Lower leg skin (tissue), 4 donors: ENCODE measurements around the gene FGGY. TPM values are rescaled to one million over a fixed set of nuclear protein-coding genes. Genes with fewer than 3 reads are reported as not detected.
A peak's percentile ranks its signal among the peaks of the same experiment; 100 is the strongest.

ENCODE experiments used
- DNase-seq, 2 donors: peaks; one replicate each; pipeline ENCODE4 v3.0.0-alpha.2; 2019; ENCODE audit warnings: low spot score in 2 of 2
- H3K4me3 ChIP-seq: fragments of 200-600 bp; sonication (generic); 2 replicates; pipeline ENCODE4 v1.5.1; 2017; ENCODE audit warnings: mild to moderate bottlenecking, low read depth; ENCODE audit not compliant: poor library complexity, severe bottlenecking
- POLR2A ChIP-seq, 2 donors: fragments of 450-650 bp; IDR thresholded peaks; one replicate each; pipeline ENCODE4 v1.6.1; 2016 to 2017; ENCODE audit warnings: antibody characterized with exemption in 2 of 2, mild to moderate bottlenecking in 1 of 2, moderate library complexity in 1 of 2
- WGBS, 2 donors: methylation state at CpG; one replicate each; pipeline ENCODE4 v1.1.5; 2018; 5-methylcytosine and 5-hydroxymethylcytosine counted together
- intact Hi-C: fragments of 100-400 bp; cut with DNase I; formaldehyde crosslinking; loops from one replicate; pipeline ENCODE4 v1.15.0; 2023; ENCODE audit warnings: low total_unique reads
- total RNA-seq, 4 donors: library from RNA; depleted of rRNA; stranded (reverse); fragments of >200 nt; gene quantifications; one replicate each; pipeline ENCODE4 v1.1.0, GENCODE V29; 2016
- TF ChIP-seq, protein P1 (sequence below), 3 donors: fragments of 450-650 bp; IDR thresholded peaks; one replicate each; pipeline ENCODE4 v1.5.1; 2016; ENCODE audit warnings: antibody characterized with exemption in 3 of 3, mild to moderate bottlenecking in 3 of 3, moderate library complexity in 2 of 3

FGGY gene
- total RNA-seq, 4 donors from 2014 or later: 10.0 to 29.5 (median 17.5) TPM

DNA sequence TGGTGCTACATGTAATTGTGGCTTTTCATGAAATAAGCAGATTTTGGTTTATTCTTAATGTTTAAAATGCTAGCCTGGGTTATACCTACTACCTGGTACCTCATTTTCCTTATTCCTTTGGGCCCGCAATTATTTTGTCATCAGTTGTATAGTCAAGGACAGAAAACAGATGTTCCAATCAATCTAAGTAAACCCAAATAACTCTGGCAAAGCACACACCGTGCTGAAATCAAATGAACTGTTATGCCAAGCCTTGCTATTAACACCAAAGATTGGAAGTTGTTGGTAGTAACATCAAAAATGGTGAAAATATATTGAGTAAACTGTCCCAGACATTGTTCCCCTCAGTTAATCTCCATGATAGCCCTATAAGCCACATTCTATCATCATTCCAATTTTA lies 248.9 kb downstream of the FGGY start:
- H3K4me3 ChIP-seq: no peak overlapping the region
- no peak for DNase-seq
- TF ChIP-seq POLR2A (IDR thresholded peaks at IDR 0.05): no peak
- TF ChIP-seq, protein P1, sequence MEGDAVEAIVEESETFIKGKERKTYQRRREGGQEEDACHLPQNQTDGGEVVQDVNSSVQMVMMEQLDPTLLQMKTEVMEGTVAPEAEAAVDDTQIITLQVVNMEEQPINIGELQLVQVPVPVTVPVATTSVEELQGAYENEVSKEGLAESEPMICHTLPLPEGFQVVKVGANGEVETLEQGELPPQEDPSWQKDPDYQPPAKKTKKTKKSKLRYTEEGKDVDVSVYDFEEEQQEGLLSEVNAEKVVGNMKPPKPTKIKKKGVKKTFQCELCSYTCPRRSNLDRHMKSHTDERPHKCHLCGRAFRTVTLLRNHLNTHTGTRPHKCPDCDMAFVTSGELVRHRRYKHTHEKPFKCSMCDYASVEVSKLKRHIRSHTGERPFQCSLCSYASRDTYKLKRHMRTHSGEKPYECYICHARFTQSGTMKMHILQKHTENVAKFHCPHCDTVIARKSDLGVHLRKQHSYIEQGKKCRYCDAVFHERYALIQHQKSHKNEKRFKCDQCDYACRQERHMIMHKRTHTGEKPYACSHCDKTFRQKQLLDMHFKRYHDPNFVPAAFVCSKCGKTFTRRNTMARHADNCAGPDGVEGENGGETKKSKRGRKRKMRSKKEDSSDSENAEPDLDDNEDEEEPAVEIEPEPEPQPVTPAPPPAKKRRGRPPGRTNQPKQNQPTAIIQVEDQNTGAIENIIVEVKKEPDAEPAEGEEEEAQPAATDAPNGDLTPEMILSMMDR (IDR thresholded peaks at IDR 0.05): no peak
- WGBS, 2 donors: 81 to 90% methylated on average over 2 of the region's 2 CpGs
- intact Hi-C loops: no loop called here

DNA sequence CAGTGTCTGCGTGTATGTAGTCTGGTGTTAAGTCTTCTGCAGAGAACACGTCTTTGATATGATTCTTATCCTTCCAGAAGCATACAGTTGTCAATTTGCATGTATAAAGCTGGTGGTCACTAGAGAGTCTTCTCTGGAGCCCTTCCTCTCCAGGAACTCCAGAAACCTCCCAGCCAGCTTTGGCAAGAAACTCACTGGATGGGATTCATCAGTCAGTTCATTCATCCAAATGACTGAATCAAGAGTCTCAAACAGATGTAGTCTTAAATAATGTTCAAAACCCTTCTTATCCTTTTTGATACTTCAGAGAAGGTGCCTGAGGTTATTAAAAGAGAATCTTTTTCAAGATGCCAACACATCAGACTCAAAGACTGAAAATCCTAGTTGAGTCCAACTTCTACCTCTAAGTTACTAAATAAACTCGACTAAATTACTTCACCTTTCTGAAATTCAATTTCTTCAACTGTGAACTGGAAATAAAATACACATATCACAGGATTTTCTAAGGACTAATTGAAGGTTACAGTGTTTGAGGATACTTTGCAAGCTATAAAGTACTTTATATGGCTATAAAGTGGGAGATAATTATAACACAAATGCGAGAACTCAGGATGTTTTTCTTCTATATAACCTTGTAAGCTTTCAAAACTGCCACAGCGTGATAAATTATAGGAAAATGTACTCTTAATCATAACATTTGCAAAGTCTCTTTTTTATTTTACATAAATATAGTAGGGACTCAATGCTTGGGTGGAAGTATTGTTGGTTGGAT lies 252.4 kb downstream of the FGGY start:
- no peak overlapping the region for H3K4me3 ChIP-seq
- intact Hi-C loops: no loop called here
- no peak for DNase-seq
- TF ChIP-seq, protein P1 (IDR thresholded peaks at IDR 0.05): no peak
- TF ChIP-seq POLR2A (IDR thresholded peaks at IDR 0.05): no peak
- 88 to 90% methylated on average over 5 of the region's 5 CpGs for WGBS, 2 donors

DNA sequence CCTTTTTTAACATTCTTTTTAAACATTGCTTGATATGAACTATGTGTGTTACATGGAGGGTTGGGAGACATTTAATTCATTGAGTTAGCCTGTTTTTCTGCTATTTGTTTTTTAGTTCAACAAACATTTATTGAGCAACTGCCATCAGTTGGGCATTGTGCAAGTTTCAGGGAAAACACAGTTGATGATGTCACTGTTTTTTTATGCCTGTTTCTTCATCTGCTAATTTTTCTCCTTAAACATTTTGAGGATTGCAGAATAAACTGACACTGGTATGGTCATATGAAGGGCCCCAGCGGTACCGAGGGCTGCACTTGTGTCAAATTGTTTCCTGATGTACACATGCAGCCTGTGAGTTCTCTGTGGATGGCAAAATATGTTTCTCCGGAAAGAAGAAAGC lies 253.0 kb downstream of the FGGY start:
- DNase-seq: peak; percentile 62 to 88
- H3K4me3 ChIP-seq: no peak overlapping the region
- WGBS, 2 donors: 63 to 76% methylated on average over 3 of the region's 3 CpGs
- no peak for TF ChIP-seq POLR2A (IDR thresholded peaks at IDR 0.05)
- intact Hi-C loops: no loop called here

DNA sequence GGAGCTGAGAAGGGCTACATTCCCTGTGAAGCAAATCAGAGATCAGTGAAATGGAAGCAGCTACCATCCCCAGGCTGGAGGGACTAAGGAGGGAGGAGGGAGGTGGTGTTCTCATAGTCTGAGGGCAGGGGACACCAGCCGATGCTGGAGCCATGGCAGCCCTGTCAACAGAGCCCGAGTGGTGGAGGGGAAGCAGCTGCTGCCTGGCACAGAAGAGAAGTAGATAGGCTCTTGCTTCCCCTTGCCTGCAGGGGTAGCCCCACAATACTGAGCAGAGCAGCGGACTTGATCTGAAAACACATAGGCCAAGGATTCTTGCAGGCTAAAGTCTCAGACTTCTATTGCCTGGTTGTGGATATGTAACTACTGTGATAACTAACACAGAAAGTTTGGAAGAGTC lies 255.1 kb downstream of the FGGY start:
- intact Hi-C loops: no loop called here
- TF ChIP-seq, protein P1 (IDR thresholded peaks at IDR 0.05): no peak
- TF ChIP-seq POLR2A (IDR thresholded peaks at IDR 0.05): no peak
- no peak overlapping the region for H3K4me3 ChIP-seq
- DNase-seq: no peak
- 76 to 86% methylated on average over 3 of the region's 3 CpGs for WGBS, 2 donors

DNA sequence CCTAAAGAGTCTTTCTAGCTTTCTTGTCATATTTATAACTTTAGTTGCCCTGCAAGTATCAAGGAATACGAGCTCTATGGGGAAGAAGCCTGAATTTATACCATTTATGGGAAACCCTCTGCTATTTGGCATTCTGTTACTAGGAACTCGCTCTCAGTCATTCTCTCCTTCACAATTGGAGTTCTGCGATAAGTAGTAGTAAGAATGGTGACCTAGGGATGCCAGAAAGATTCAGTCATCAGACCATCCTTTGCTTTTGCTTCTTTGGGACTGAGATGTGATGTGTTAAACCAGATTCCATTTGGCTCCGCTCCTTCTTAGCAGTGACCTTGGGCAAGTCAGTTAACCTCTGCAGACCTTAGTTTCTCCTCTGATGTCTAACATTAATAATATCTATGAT lies 256.5 kb downstream of the FGGY start:
- no peak for DNase-seq
- TF ChIP-seq, protein P1 (IDR thresholded peaks at IDR 0.05): no peak
- no peak for TF ChIP-seq POLR2A (IDR thresholded peaks at IDR 0.05)
- intact Hi-C loops: no loop called here
- 90 to 94% methylated on average over 4 of the region's 4 CpGs for WGBS, 2 donors
- no peak overlapping the region for H3K4me3 ChIP-seq

DNA sequence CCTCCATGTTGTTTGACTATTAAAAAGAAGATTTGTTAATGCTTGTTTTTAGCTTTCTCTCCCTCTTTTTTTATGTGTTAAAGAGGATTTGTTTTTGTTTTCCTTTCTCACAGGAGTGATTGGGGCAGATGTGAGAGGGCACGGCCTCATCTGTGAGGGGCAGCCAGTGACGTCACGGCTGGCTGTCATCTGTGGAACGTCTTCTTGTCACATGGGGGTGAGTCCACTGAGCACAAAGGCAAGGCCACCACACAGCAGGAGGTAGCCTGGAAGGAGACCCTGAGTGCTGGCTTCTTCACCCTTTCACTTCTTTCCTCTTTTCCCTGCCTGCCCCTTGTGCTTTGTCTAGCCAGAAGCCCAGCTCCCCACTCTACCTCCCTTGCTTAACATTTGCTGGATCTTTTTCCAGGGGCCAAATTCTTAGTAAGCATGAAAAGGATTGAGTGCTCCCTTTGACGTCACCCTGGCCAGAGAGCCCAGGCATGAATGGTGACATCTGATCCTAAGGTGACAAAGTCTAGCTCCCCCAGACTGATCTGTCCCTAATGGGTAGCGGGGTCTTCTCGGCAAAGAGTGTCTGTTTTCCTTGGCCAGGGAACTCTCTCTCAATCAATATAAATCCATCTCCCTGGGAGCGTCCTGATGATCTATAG lies 257.2 kb downstream of the FGGY start:
- H3K4me3 ChIP-seq: no peak overlapping the region
- intact Hi-C loops: no loop called here
- DNase-seq: no peak
- WGBS, 2 donors: 86 to 91% methylated on average over 8 of the region's 8 CpGs
- TF ChIP-seq, protein P1 (IDR thresholded peaks at IDR 0.05): no peak
- no peak for TF ChIP-seq POLR2A (IDR thresholded peaks at IDR 0.05)
